GM19193 (cell line): Measurements from ENCODE around the gene NOXA1.

Experiments used
- POLR2A ChIP-seq: IDR thresholded peaks from 4 replicates; pipeline ENCODE4 v1.6.1; 2011; ENCODE audit not compliant: insufficient read depth, insufficient read length; ENCODE audit errors: extremely low read depth

Gene NOXA1

GRCh38 chr9:137452006-137452760 is 29.0 kb downstream of the NOXA1 start:
- TF ChIP-seq POLR2A, result no peak

- no peak for TF ChIP-seq POLR2A
Observed at GRCh38 chr9:137452761-137453642, 29.8 kb downstream of the NOXA1 start.

- TF ChIP-seq POLR2A, result no peak
Observed at GRCh38 chr9:137453643-137454081, 30.5 kb downstream of the NOXA1 start.

- no peak for TF ChIP-seq POLR2A
Observed at GRCh38 chr9:137454145-137454596, 31.0 kb downstream of the NOXA1 start.

- TF ChIP-seq POLR2A, result peak; percentile 16
Observed at GRCh38 chr9:137454597-137455358, 31.6 kb downstream of the NOXA1 start.

- no peak for TF ChIP-seq POLR2A
Observed at GRCh38 chr9:137455359-137455991, 32.3 kb downstream of the NOXA1 start.

- TF ChIP-seq POLR2A, result no peak
Observed at GRCh38 chr9:137456061-137456863, 33.1 kb downstream of the NOXA1 start.

- no peak for TF ChIP-seq POLR2A
Observed at GRCh38 chr9:137456864-137457405, 33.7 kb downstream of the NOXA1 start.

GRCh38 chr9:137457406-137458193 is 34.4 kb downstream of the NOXA1 start:
- no peak for TF ChIP-seq POLR2A

GRCh38 chr9:137458194-137459151 is 35.3 kb downstream of the NOXA1 start:
- TF ChIP-seq POLR2A, result no peak

GRCh38 chr9:137459152-137459600 is 36.0 kb downstream of the NOXA1 start, which contains the start of gene NSMF:
Gene NSMF, minus strand, starts transcription at chr9:137459334. Its CDS starts 232 bp downstream, at chr9:137459102.
- peak; percentile 73 for TF ChIP-seq POLR2A
